Measurements from ENCODE around the gene WNT9B. TPM values are rescaled to one million over a fixed set of nuclear protein-coding genes. Genes with fewer than 3 reads are reported as not detected.

Gene WNT9B
- total and polyA plus RNA-seq, 9 of the 15 experiments (the other 6 are each of a cell fraction or from before 2014, with no cell fraction given), result not detected

DNA sequence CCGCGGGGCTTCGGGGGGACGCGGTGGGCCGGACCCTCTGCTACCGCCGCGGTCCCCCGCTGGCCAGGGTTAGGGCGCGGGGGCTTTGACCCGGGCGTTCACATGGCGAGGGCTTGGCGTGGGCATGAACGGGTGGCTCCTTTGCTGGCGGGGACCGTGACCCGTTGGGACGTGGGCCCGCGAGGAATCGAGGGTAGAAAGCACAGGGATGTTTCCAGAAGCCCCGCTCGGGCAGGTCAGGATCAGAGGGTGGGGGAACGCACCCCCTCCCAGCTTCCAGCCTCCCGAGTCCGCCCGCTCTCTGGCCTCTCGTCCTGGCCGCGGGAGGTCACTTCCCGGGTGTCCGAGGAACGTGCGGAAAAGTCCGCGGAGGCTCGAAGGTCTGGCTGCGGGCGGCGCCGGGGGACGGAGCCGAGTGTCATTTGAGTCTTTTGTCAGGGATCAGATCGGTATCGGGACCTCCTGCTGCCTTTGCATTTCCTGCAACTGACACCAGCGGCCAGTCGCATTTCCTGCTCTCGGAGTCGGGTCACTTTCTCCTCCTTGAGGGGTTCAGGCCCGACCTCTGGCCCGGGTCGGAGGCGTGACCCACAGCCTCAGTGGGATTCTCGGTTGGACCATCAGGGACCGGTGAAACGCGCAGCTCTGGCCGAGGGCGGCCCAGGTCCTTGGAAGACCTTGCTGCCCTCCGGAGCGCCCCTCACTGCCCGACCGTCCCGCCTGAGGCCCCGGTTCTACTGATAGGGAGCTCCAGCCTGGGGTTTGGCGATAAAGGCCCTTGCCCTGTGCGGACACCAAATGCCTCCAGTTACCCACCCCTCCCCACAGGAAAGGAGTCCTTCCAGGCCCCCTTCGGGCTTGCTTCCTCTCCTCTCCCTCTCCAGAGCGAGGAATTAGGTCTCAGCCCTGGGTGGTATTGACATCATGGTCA is 32.2 kb upstream of the WNT9B start (continued):
- TF ChIP-seq, protein P1, sequence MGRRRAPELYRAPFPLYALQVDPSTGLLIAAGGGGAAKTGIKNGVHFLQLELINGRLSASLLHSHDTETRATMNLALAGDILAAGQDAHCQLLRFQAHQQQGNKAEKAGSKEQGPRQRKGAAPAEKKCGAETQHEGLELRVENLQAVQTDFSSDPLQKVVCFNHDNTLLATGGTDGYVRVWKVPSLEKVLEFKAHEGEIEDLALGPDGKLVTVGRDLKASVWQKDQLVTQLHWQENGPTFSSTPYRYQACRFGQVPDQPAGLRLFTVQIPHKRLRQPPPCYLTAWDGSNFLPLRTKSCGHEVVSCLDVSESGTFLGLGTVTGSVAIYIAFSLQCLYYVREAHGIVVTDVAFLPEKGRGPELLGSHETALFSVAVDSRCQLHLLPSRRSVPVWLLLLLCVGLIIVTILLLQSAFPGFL (CRISPR knock-in tag; IDR thresholded peaks at IDR 0.05), result no peak
- peak; percentile 34; the same call in 1 of the 2 replicates for TF ChIP-seq FOXP1 (CRISPR knock-in tag; IDR thresholded peaks at IDR 0.05)
- TF ChIP-seq FOXK2 (conservative IDR thresholded peaks at IDR 0.05 in 1 of 2, IDR thresholded peaks at IDR 0.05 in 1 of 2; ENCODE audit: low read depth in 2 of 2), result 0 out of 4 replicates have a peak, but pooled peaks have one; percentile 11 to 35
- peak; percentile 23 for TF ChIP-seq CCNT2 (IDR thresholded peaks at IDR 0.05; ENCODE audit: borderline replicate concordance, extremely low read depth, insufficient read length, low read depth, low read length)
- no peak for TF ChIP-seq FOXA1 (IDR thresholded peaks at IDR 0.05; ENCODE audit: borderline replicate concordance)
- TF ChIP-seq ZNF445 (CRISPR knock-in tag; IDR thresholded peaks at IDR 0.05; ENCODE audit: low read depth), result no peak
- TF ChIP-seq ILK (tag; IDR thresholded peaks at IDR 0.05; ENCODE audit: borderline replicate concordance, low read depth), result no peak
- no peak for TF ChIP-seq CC2D1A (IDR thresholded peaks at IDR 0.05)
- TF ChIP-seq, protein P2, sequence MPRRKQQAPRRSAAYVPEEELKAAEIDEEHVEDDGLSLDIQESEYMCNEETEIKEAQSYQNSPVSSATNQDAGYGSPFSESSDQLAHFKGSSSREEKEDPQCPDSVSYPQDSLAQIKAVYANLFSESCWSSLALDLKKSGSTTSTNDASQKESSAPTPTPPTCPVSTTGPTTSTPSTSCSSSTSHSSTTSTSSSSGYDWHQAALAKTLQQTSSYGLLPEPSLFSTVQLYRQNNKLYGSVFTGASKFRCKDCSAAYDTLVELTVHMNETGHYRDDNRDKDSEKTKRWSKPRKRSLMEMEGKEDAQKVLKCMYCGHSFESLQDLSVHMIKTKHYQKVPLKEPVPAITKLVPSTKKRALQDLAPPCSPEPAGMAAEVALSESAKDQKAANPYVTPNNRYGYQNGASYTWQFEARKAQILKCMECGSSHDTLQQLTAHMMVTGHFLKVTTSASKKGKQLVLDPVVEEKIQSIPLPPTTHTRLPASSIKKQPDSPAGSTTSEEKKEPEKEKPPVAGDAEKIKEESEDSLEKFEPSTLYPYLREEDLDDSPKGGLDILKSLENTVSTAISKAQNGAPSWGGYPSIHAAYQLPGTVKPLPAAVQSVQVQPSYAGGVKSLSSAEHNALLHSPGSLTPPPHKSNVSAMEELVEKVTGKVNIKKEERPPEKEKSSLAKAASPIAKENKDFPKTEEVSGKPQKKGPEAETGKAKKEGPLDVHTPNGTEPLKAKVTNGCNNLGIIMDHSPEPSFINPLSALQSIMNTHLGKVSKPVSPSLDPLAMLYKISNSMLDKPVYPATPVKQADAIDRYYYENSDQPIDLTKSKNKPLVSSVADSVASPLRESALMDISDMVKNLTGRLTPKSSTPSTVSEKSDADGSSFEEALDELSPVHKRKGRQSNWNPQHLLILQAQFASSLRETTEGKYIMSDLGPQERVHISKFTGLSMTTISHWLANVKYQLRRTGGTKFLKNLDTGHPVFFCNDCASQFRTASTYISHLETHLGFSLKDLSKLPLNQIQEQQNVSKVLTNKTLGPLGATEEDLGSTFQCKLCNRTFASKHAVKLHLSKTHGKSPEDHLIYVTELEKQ (CRISPR knock-in tag; IDR thresholded peaks at IDR 0.05), result no peak
- peak; percentile 75 for TF ChIP-seq NCOR1 (IDR thresholded peaks at IDR 0.05)
- no peak for TF ChIP-seq RFX5 (IDR thresholded peaks at IDR 0.05; ENCODE audit: low read depth, low read length)
- TF ChIP-seq, protein P3, sequence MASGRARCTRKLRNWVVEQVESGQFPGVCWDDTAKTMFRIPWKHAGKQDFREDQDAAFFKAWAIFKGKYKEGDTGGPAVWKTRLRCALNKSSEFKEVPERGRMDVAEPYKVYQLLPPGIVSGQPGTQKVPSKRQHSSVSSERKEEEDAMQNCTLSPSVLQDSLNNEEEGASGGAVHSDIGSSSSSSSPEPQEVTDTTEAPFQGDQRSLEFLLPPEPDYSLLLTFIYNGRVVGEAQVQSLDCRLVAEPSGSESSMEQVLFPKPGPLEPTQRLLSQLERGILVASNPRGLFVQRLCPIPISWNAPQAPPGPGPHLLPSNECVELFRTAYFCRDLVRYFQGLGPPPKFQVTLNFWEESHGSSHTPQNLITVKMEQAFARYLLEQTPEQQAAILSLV (tag; IDR thresholded peaks at IDR 0.05), result no peak
- peak; percentile 77 for TF ChIP-seq TCF3 (CRISPR knock-in tag; IDR thresholded peaks at IDR 0.05)
- no peak for TF ChIP-seq ELF2 (CRISPR knock-in tag; IDR thresholded peaks at IDR 0.05)
- TF ChIP-seq, protein P4, sequence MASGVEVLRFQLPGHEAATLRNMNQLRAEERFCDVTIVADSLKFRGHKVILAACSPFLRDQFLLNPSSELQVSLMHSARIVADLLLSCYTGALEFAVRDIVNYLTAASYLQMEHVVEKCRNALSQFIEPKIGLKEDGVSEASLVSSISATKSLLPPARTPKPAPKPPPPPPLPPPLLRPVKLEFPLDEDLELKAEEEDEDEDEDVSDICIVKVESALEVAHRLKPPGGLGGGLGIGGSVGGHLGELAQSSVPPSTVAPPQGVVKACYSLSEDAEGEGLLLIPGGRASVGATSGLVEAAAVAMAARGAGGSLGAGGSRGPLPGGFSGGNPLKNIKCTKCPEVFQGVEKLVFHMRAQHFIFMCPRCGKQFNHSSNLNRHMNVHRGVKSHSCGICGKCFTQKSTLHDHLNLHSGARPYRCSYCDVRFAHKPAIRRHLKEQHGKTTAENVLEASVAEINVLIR (CRISPR knock-in tag; IDR thresholded peaks at IDR 0.05), result no peak
- peak; percentile 49; the same call in 1 of the 2 replicates for TF ChIP-seq NBN (IDR thresholded peaks at IDR 0.05; ENCODE audit: low read depth)
- TF ChIP-seq, protein P5, sequence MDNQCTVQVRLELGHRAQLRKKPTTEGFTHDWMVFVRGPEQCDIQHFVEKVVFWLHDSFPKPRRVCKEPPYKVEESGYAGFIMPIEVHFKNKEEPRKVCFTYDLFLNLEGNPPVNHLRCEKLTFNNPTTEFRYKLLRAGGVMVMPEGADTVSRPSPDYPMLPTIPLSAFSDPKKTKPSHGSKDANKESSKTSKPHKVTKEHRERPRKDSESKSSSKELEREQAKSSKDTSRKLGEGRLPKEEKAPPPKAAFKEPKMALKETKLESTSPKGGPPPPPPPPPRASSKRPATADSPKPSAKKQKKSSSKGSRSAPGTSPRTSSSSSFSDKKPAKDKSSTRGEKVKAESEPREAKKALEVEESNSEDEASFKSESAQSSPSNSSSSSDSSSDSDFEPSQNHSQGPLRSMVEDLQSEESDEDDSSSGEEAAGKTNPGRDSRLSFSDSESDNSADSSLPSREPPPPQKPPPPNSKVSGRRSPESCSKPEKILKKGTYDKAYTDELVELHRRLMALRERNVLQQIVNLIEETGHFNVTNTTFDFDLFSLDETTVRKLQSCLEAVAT (IDR thresholded peaks at IDR 0.05), result no peak

Measured in K562 (cell line).